Parathyroid adenoma (tissue), 2 donors: ENCODE data around the gene DLG1.

Experiments used
- H2AFZ ChIP-seq: fragments of 300-600 bp; sonication (generic); one replicate; pipeline ENCODE4 v1.7.0; 2017; ENCODE audit warnings: antibody characterized with exemption, mild to moderate bottlenecking
- H3K27ac ChIP-seq: fragments of 300-600 bp; sonication (generic); one replicate; pipeline ENCODE4 v1.7.0; 2017
- H3K27me3 ChIP-seq: fragments of 300-600 bp; sonication (generic); one replicate; pipeline ENCODE4 v1.7.0; 2017; ENCODE audit warnings: low read length; ENCODE audit not compliant: control insufficient read depth, insufficient read depth
- H3K36me3 ChIP-seq: fragments of 300-600 bp; sonication (generic); one replicate; pipeline ENCODE4 v1.7.0; 2017; ENCODE audit warnings: low read length; ENCODE audit not compliant: control insufficient read depth, insufficient read depth
- H3K4me1 ChIP-seq: fragments of 300-600 bp; sonication (generic); one replicate; pipeline ENCODE4 v1.7.0; 2017; ENCODE audit warnings: control low read depth
- H3K4me2 ChIP-seq: fragments of 300-600 bp; sonication (generic); one replicate; pipeline ENCODE4 v1.7.0; 2017; ENCODE audit warnings: low read length
- H3K4me3 ChIP-seq: fragments of 300-600 bp; sonication (generic); one replicate; pipeline ENCODE4 v1.7.0; 2017; ENCODE audit warnings: low read depth, low read length
- H3K79me2 ChIP-seq: fragments of 300-600 bp; sonication (generic); one replicate; pipeline ENCODE4 v1.7.0; 2017; ENCODE audit warnings: control low read depth
- H3K9ac ChIP-seq: fragments of 300-600 bp; sonication (generic); one replicate; pipeline ENCODE4 v1.7.0; 2017; ENCODE audit warnings: mild to moderate bottlenecking
- H3K9me3 ChIP-seq: fragments of 300-600 bp; sonication (generic); one replicate; pipeline ENCODE4 v1.7.0; 2017; ENCODE audit warnings: low read length; ENCODE audit not compliant: control insufficient read depth
- CTCF ChIP-seq: fragments of 300-600 bp; sonication (generic); IDR thresholded peaks from one replicate; pipeline ENCODE4 v1.7.0; 2017; ENCODE audit warnings: antibody characterized with exemption, mild to moderate bottlenecking
- donor health status: primary hyperparathyroidism.

The DLG1 gene

DNA sequence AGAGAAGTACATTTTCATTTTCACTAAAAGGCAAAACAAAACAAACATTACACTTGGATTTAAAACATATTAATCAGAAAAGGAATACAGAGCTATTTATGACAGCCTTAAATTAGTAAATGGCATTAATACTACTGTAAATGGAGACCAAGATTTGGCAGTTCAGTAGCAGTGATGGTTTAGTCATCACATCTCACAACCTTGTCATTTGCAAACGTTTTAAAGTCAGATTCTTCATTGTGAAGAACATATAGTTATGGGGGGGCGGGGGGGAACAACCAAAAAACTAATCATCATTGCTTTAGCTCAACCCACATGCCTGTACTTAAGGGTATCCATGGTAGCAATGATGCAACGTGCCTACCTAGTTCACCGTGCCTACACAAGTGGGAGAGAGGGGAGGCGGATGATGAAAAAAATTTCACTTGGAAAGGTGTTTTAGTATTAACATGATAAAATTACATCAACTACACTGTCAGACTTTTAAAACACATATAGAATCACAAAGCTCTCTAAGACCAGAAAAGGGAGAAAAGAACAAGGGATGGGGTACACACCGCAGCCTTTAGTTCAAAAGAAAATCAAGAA lies 40.1 kb downstream of the DLG1 start:
- H3K4me3 ChIP-seq, result no peak overlapping the region
- H3K4me1 ChIP-seq, result no peaks in the 10 kb centered on the region
- H3K36me3 ChIP-seq, result no peaks in the 10 kb centered on the region
- no peaks in the 10 kb centered on the region for H3K9me3 ChIP-seq
- no peak overlapping the region for H2AFZ ChIP-seq
- H3K79me2 ChIP-seq, result peaks cover 13% of the 10 kb centered on the region
- H3K9ac ChIP-seq, result no peak overlapping the region
- no peak for TF ChIP-seq CTCF
- no peaks in the 10 kb centered on the region for H3K27me3 ChIP-seq
- H3K4me2 ChIP-seq, result no peak overlapping the region
- H3K27ac ChIP-seq, result no peak overlapping the region

- Histone ChIP-seq H3K27ac (no peak overlapping the region), H3K9ac (no peak overlapping the region), H3K9me3 (no peaks in the 10 kb centered on the region)
Observed at GRCh38 chr3:197257711-197258110, 40.7 kb downstream of the DLG1 start.

DNA sequence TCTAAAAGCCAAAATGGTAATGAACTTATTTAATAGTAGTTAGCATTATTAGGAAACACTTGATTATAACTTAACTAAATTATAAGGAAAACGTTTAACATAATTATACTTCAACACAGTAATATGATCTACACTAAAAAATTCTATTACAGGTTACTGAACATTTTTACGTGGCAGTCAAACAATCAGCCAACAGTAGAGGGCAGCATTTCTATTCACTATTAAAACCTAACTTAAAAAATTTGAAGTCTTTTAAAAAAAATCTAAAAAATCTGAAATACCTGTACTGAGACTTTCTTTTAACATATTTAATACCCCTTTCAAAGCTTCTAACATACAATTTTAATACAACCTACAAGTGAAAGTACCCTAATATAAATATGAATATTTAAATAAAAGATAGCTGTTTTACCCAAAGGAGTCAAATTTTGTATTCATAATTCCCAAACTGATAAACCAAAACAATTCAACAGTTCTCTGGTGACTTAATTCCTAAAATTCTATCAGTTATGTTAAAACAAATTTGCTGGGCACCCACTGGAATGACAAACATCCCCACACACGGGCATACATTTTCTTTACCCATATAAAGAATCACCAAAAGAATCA lies 41.5 kb downstream of the DLG1 start:
- Histone ChIP-seq H3K4me1 (no peaks in the 10 kb centered on the region), H3K27me3 (no peaks in the 10 kb centered on the region), H3K4me3 (no peak overlapping the region), H3K4me2 (no peak overlapping the region), H3K36me3 (no peaks in the 10 kb centered on the region), H2AFZ (no peak overlapping the region), H3K9ac (no peak overlapping the region), H3K27ac (no peak overlapping the region), H3K9me3 (no peaks in the 10 kb centered on the region), H3K79me2 (peaks cover 8% of the 10 kb centered on the region)
- peak; percentile 68 for TF ChIP-seq CTCF

More at GRCh38 chr3:197257711-197258110, 40.7 kb downstream of the DLG1 start:
- Histone ChIP-seq H3K36me3 (no peaks in the 10 kb centered on the region), H3K4me1 (no peaks in the 10 kb centered on the region), H2AFZ (no peak overlapping the region), H3K79me2 (peaks cover 10% of the 10 kb centered on the region), H3K27me3 (no peaks in the 10 kb centered on the region), H3K4me2 (no peak overlapping the region), H3K4me3 (no peak overlapping the region)
- no peak for TF ChIP-seq CTCF

DNA sequence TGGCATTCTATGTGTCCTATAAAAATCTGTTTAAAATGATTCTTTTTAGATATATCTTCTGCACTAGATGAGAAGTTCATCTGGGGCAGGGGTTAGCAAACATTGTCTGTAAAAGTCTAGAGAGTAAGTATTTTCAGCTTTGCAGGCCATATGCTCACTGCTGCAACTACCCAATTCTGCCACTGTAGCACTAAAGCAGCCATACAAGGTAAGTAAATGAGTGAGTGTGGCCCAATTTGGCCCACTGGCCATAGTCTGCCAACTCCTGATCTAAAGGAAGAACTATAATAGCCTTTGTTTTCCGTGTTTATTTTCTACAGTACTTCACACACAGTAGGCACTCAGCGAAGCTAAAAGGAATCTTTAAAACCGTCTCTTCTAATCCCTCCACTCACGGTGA lies 42.3 kb downstream of the DLG1 start:
- no peak for TF ChIP-seq CTCF
- Histone ChIP-seq H2AFZ (no peak overlapping the region), H3K4me2 (no peak overlapping the region), H3K27ac (no peak overlapping the region), H3K27me3 (no peaks in the 10 kb centered on the region), H3K4me1 (no peaks in the 10 kb centered on the region), H3K9me3 (no peaks in the 10 kb centered on the region), H3K36me3 (no peaks in the 10 kb centered on the region), H3K9ac (no peak overlapping the region), H3K4me3 (no peak overlapping the region), H3K79me2 (peaks cover 8% of the 10 kb centered on the region)
